GM12892 (cell line): ENCODE data around the gene PNP.

Experiments used
- DNase-seq: peaks from one replicate; pipeline ENCODE4 v3.0.0; 2011; ENCODE audit not compliant: insufficient read length
- FAIRE-seq: peaks from 2 replicates; lab custom pipeline; 2011; peaks lifted over from hg19 to GRCh38; lab: Jason Lieb, UNC
- POLR2A ChIP-seq: IDR thresholded peaks from 2 replicates; pipeline ENCODE4 v1.6.1; 2011; ENCODE audit warnings: low read depth, low read length, control low read depth
- POLR2AphosphoS5 ChIP-seq: IDR thresholded peaks from 2 replicates; pipeline ENCODE4 v1.6.1; 2011; ENCODE audit warnings: low read depth, low read length, control low read depth
- TAF1 ChIP-seq: IDR thresholded peaks from 2 replicates; pipeline ENCODE4 v1.6.1; 2011; ENCODE audit warnings: low read depth, mild to moderate bottlenecking, control low read depth, low read length, borderline replicate concordance

PNP gene

GRCh38 chr14:20477211-20477876, 8.1 kb downstream of the PNP start:
- DNase-seq = no peak
- no peak for FAIRE-seq
- no peak for TF ChIP-seq POLR2A
- TF ChIP-seq POLR2AphosphoS5 = no peak
- no peak for TF ChIP-seq TAF1

- DNase-seq (no peak), FAIRE-seq (no peak)
- TF ChIP-seq TAF1 (no peak), POLR2A (no peak), POLR2AphosphoS5 (no peak)
Measured at GRCh38 chr14:20478894-20479293, 9.7 kb downstream of the PNP start.

- FAIRE-seq (no peak), DNase-seq (no peak)
Measured at GRCh38 chr14:20482382-20482781, 13.2 kb downstream of the PNP start.

GRCh38 chr14:20485900-20486299, 16.7 kb downstream of the PNP start:
- no peak for FAIRE-seq
- no peak for DNase-seq

More at GRCh38 chr14:20482382-20482781, 13.2 kb downstream of the PNP start:
- TF ChIP-seq TAF1 = no peak
- TF ChIP-seq POLR2A = no peak
- TF ChIP-seq POLR2AphosphoS5 = no peak

GRCh38 chr14:20486684-20487395, 17.6 kb downstream of the PNP start:
- TF ChIP-seq TAF1 (no peak), POLR2A (no peak), POLR2AphosphoS5 (no peak)
- FAIRE-seq (peak; percentile 33), DNase-seq (no peak)

More at GRCh38 chr14:20485900-20486299, 16.7 kb downstream of the PNP start:
- TF ChIP-seq POLR2A = no peak
- no peak for TF ChIP-seq TAF1
- no peak for TF ChIP-seq POLR2AphosphoS5

- FAIRE-seq (no peak), DNase-seq (no peak)
- TF ChIP-seq POLR2AphosphoS5 (no peak), TAF1 (no peak), POLR2A (no peak)
Measured at GRCh38 chr14:20487396-20487725, 18.2 kb downstream of the PNP start.

- DNase-seq (no peak), FAIRE-seq (peak; percentile 83)
- TF ChIP-seq TAF1 = no peak
Measured at GRCh38 chr14:20489093-20489994, 20.1 kb downstream of the PNP start.

GRCh38 chr14:20490563-20490962, 21.4 kb downstream of the PNP start:
- TF ChIP-seq POLR2AphosphoS5 (no peak), TAF1 (no peak), POLR2A (no peak)
- DNase-seq (no peak), FAIRE-seq (peak; percentile 83)

GRCh38 chr14:20492486-20492885, 23.3 kb downstream of the PNP start:
- TF ChIP-seq POLR2AphosphoS5 (no peak), TAF1 (no peak), POLR2A (no peak)
- DNase-seq = no peak
- FAIRE-seq = no peak

- TF ChIP-seq POLR2AphosphoS5 (no peak), POLR2A (no peak), TAF1 (no peak)
- FAIRE-seq (no peak), DNase-seq (no peak)
Measured at GRCh38 chr14:20493634-20494033, 24.4 kb downstream of the PNP start.

GRCh38 chr14:20494935-20495766, 25.9 kb downstream of the PNP start:
- DNase-seq (no peak), FAIRE-seq (no peak)
- TF ChIP-seq POLR2AphosphoS5 = no peak
- TF ChIP-seq POLR2A = no peak
- no peak for TF ChIP-seq TAF1
